Suprapubic skin (tissue), 4 donors: ENCODE measurements around the gene ARHGAP10. TPM values are rescaled to one million over a fixed set of nuclear protein-coding genes. Genes with fewer than 3 reads are reported as not detected.
"Not testable (repeated sequence)": the region's sequence is repeated elsewhere in the genome, so short reads cannot be mapped to it uniquely, and the experiment has no call there.

Experiments used
- DNase-seq, 2 donors: peaks; one replicate each; pipeline ENCODE4 v3.0.0-alpha.2; 2019; ENCODE audit warnings: low spot score in 2 of 2
- H3K27ac ChIP-seq: fragments of 200-600 bp; sonication (generic); one replicate; pipeline ENCODE4 v1.5.1; 2019
- H3K27me3 ChIP-seq: fragments of 200-600 bp; sonication (generic); one replicate; pipeline ENCODE4 v1.5.1; 2019
- H3K36me3 ChIP-seq: fragments of 200-600 bp; sonication (generic); one replicate; pipeline ENCODE4 v1.5.1; 2019
- H3K4me1 ChIP-seq: fragments of 200-600 bp; sonication (generic); one replicate; pipeline ENCODE4 v1.5.1; 2019
- H3K4me3 ChIP-seq: fragments of 200-600 bp; sonication (generic); one replicate; pipeline ENCODE4 v1.5.1; 2019; ENCODE audit warnings: mild to moderate bottlenecking
- H3K9me3 ChIP-seq: fragments of 200-600 bp; sonication (generic); one replicate; pipeline ENCODE4 v1.5.1; 2019
- EP300 ChIP-seq: sonication (generic); formaldehyde crosslinking; IDR thresholded peaks from one replicate; pipeline ENCODE4 v1.6.1; 2017; ENCODE audit warnings: antibody characterized with exemption
- POLR2A ChIP-seq, 2 donors: fragments of 450-650 bp; IDR thresholded peaks; one replicate each; pipeline ENCODE4 v1.6.1; 2017; ENCODE audit warnings: antibody characterized with exemption in 2 of 2, mild to moderate bottlenecking in 2 of 2, moderate library complexity in 2 of 2
- POLR2AphosphoS5 ChIP-seq, 3 donors: sonication (generic); formaldehyde crosslinking; IDR thresholded peaks; one replicate each; pipeline ENCODE4 v1.6.1; 2017; ENCODE audit warnings: antibody characterized with exemption in 3 of 3
- WGBS: methylation state at CpG from one replicate; pipeline ENCODE4 v1.1.5; 2018; 5-methylcytosine and 5-hydroxymethylcytosine counted together
- total RNA-seq, 4 donors: library from RNA; depleted of rRNA; stranded (reverse); fragments of >200 nt; gene quantifications; one replicate each; pipeline ENCODE4 v1.1.0, GENCODE V29; 2016
- TF ChIP-seq, protein P1 (sequence below), 2 donors: fragments of 200-600 bp in 1 of 2; fragments of 450-650 bp in 1 of 2; sonication (generic) in 1 of 2; IDR thresholded peaks; one replicate each; pipeline ENCODE4 v1.5.1; 2016 to 2019; ENCODE audit warnings: antibody characterized with exemption in 2 of 2, mild to moderate bottlenecking in 1 of 2, moderate library complexity in 1 of 2

The ARHGAP10 gene
- total RNA-seq, 4 donors from 2014 or later: 32.5 to 59.0 (median 36.8) TPM

DNA sequence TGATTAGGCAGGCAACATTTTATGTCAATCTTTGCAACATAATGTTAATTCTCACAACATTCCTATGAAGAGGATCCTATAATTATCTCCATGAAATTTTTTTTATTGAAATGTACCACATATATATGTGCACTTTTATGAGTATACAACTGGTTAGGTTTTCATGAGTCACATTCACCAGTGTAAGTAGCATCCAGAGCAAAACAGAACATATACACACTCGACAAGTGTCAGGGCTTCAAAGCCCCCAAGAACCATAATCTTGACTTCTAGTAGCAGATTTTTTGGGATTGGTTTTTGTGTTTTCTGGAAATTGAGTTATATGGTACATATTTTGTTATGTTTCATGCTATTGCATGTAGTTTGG, 62.4 kb downstream of the ARHGAP10 start:
- Histone ChIP-seq H3K27me3 (no peaks in the 10 kb centered on the region), H3K27ac (no peak overlapping the region), H3K36me3 (no peaks in the 10 kb centered on the region), H3K4me1 (peaks cover 36% of the 10 kb centered on the region), H3K4me3 (no peak overlapping the region), H3K9me3 (no peaks in the 10 kb centered on the region)
- TF ChIP-seq POLR2A (IDR thresholded peaks at IDR 0.05): no peak
- TF ChIP-seq, protein P1, sequence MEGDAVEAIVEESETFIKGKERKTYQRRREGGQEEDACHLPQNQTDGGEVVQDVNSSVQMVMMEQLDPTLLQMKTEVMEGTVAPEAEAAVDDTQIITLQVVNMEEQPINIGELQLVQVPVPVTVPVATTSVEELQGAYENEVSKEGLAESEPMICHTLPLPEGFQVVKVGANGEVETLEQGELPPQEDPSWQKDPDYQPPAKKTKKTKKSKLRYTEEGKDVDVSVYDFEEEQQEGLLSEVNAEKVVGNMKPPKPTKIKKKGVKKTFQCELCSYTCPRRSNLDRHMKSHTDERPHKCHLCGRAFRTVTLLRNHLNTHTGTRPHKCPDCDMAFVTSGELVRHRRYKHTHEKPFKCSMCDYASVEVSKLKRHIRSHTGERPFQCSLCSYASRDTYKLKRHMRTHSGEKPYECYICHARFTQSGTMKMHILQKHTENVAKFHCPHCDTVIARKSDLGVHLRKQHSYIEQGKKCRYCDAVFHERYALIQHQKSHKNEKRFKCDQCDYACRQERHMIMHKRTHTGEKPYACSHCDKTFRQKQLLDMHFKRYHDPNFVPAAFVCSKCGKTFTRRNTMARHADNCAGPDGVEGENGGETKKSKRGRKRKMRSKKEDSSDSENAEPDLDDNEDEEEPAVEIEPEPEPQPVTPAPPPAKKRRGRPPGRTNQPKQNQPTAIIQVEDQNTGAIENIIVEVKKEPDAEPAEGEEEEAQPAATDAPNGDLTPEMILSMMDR (IDR thresholded peaks at IDR 0.05): no peak
- TF ChIP-seq POLR2AphosphoS5 (IDR thresholded peaks at IDR 0.05): no peak
- no peak for TF ChIP-seq EP300
- DNase-seq: no peak
- WGBS: 90% methylated on average over 1 of the region's 1 CpG

DNA sequence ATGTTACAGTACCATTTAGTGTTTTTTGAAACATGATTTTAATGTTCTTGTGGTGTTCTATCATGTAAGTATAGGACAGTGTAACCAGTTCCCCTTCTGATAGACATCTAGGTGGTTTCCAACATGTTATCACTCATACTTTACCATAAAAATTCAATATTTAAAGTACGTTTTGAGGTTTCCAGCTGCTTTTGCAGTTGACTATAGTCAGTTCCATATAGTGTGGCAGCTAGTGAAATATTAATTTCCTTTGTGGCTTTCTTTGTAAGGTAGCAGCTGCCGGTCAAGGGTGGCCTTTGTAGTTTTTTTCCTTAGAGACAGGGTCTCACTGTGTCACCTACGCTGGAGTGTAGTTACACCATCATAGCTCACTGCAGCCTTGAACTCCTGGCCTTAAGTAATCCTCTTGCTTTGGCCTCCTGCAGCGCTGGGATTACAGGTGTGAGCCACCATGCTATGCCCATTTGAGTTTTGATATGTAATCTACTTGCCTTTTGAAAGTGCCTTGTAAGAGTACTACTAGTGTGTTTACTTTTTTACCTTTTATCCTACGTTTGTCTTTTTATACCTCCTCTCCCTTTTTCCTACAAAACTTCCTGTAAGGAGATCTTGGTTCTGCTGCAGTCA, 63.0 kb downstream of the ARHGAP10 start:
- Histone ChIP-seq H3K36me3 (no peaks in the 10 kb centered on the region), H3K9me3 (no peaks in the 10 kb centered on the region), H3K4me1 (peaks cover 31% of the 10 kb centered on the region), H3K27me3 (no peaks in the 10 kb centered on the region), H3K4me3 (no peak overlapping the region), H3K27ac (no peak overlapping the region)
- TF ChIP-seq, protein P1 (IDR thresholded peaks at IDR 0.05): no peak
- TF ChIP-seq POLR2A (IDR thresholded peaks at IDR 0.05): no peak
- TF ChIP-seq POLR2AphosphoS5 (IDR thresholded peaks at IDR 0.05): no peak
- no peak for TF ChIP-seq EP300
- WGBS: 64% methylated on average over 5 of the region's 5 CpGs
- no peak for DNase-seq

- H3K4me3 ChIP-seq, H3K9me3 ChIP-seq, H3K36me3 ChIP-seq, H3K27me3 ChIP-seq, H3K27ac ChIP-seq, DNase-seq: not testable (repeated sequence)
- H3K4me1 ChIP-seq: peaks cover 11% of the 10 kb centered on the region
- 91% methylated on average over 4 of the region's 4 CpGs for WGBS
These were observed 67.2 kb downstream of the ARHGAP10 start for GRCh38 chr4:147799057-147799456.

GRCh38 chr4:147799986-147800555, 68.2 kb downstream of the ARHGAP10 start:
- 79% methylated on average over 5 of the region's 7 CpGs for WGBS
- Histone ChIP-seq H3K4me1 (peaks cover 13% of the 10 kb centered on the region), H3K4me3 (no peak overlapping the region), H3K36me3 (no peaks in the 10 kb centered on the region), H3K27me3 (no peaks in the 10 kb centered on the region), H3K27ac (no peak overlapping the region), H3K9me3 (no peaks in the 10 kb centered on the region)
- TF ChIP-seq POLR2AphosphoS5 (IDR thresholded peaks at IDR 0.05) (no peak), EP300 (no peak), POLR2A (IDR thresholded peaks at IDR 0.05) (no peak)
- TF ChIP-seq, protein P1 (IDR thresholded peaks at IDR 0.05): no peak
- no peak for DNase-seq

DNA sequence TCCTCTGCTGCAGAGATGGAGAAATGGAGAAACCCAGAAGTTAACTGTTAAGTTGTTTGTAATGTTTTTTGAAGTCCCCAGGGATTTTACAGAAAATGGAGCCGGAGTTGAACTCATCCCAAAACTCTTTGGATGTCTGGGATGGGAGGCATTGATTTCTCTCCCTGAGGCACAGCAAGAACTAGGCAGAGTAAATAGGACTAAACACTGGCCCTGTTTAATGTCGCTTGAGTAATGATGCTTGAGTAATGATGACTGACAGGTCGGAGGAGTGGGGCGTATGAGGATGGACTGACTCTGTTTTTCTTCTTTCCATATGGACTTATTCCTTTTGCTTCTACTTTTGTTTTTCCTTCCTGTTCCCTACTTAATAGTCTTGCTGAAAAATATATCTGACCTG, 69.9 kb downstream of the ARHGAP10 start:
- H3K4me1 ChIP-seq: peaks cover 14% of the 10 kb centered on the region
- WGBS: 76% methylated on average over 4 of the region's 4 CpGs
- DNase-seq: no peak
- no peak overlapping the region for H3K27ac ChIP-seq
- H3K36me3 ChIP-seq: no peaks in the 10 kb centered on the region
- TF ChIP-seq EP300: no peak
- TF ChIP-seq POLR2A (IDR thresholded peaks at IDR 0.05): no peak
- no peak for TF ChIP-seq POLR2AphosphoS5 (IDR thresholded peaks at IDR 0.05)
- TF ChIP-seq, protein P1 (IDR thresholded peaks at IDR 0.05): no peak
- H3K4me3 ChIP-seq: no peak overlapping the region
- no peaks in the 10 kb centered on the region for H3K27me3 ChIP-seq
- no peaks in the 10 kb centered on the region for H3K9me3 ChIP-seq
